Memory B cell (primary cell): ENCODE measurements around the gene FHOD1.
A peak's percentile ranks its signal among the peaks of the same experiment; 100 is the strongest.

ENCODE experiments used
- ATAC-seq: fragments of 150-1000 bp; cut with Tn5 transposase; 2 replicates; pipeline ENCODE4 v1.10.0; 2021; ENCODE audit warnings: low read depth, mild to moderate bottlenecking, moderate library complexity
- DNase-seq, 2 donors: peaks; one replicate each; pipeline ENCODE4 v3.0.0; 2022; ENCODE audit warnings: low spot score in 2 of 2
- H3K27ac Mint-ChIP-seq: one replicate; pipeline ENCODE4 v1.8.0; 2022; ENCODE audit warnings: mild to moderate bottlenecking, moderate library complexity, mixed read lengths
- H3K27me3 Mint-ChIP-seq: one replicate; pipeline ENCODE4 v1.8.0; 2022; ENCODE audit warnings: mixed read lengths
- H3K36me3 Mint-ChIP-seq: one replicate; pipeline ENCODE4 v1.8.0; 2022; ENCODE audit warnings: mild to moderate bottlenecking, mixed read lengths
- H3K4me1 Mint-ChIP-seq: one replicate; pipeline ENCODE4 v1.8.0; 2022; ENCODE audit warnings: mixed read lengths
- H3K4me3 Mint-ChIP-seq: one replicate; pipeline ENCODE4 v1.8.0; 2022; ENCODE audit warnings: mild to moderate bottlenecking, moderate library complexity, mixed read lengths
- H3K9me3 Mint-ChIP-seq: one replicate; pipeline ENCODE4 v1.8.0; 2022; ENCODE audit warnings: mixed read lengths

FHOD1 gene

DNA sequence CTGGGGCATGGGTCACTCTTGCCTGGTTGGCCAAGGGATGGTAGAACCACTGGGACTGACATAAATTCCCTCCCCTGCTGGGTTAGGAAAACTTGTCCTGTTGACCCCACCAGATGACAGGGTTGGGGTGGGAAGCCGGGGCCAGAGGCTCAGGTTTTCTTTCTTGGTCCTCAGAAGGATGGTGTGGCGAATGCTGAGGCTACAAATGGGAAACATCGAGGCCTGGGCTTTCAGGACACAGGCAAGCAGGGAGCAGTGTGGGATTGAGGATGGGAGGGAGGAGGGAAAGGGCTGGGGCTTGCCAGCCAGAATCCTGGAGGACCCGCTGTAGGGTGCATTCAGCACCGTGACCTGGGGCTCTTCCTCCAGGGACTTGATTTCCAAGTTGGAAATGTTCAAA is 17.6 kb upstream of the FHOD1 start:
- peaks cover 6% of the 10 kb centered on the region for H3K27me3 Mint-ChIP-seq
- no peaks in the 10 kb centered on the region for H3K9me3 Mint-ChIP-seq
- no peaks in the 10 kb centered on the region for H3K36me3 Mint-ChIP-seq
- DNase-seq (no peak), ATAC-seq (no peak)
- H3K27ac Mint-ChIP-seq = no peak overlapping the region
- H3K4me3 Mint-ChIP-seq = no peak overlapping the region
- H3K4me1 Mint-ChIP-seq = no peaks in the 10 kb centered on the region

GRCh38 chr16:67264277-67264676 is 17.0 kb upstream of the FHOD1 start:
- Mint-ChIP-seq H3K9me3 (no peaks in the 10 kb centered on the region), H3K4me3 (no peak overlapping the region), H3K4me1 (no peaks in the 10 kb centered on the region), H3K27ac (no peak overlapping the region), H3K36me3 (no peaks in the 10 kb centered on the region), H3K27me3 (peaks cover 6% of the 10 kb centered on the region)
- DNase-seq (no peak), ATAC-seq (no peak)

DNA sequence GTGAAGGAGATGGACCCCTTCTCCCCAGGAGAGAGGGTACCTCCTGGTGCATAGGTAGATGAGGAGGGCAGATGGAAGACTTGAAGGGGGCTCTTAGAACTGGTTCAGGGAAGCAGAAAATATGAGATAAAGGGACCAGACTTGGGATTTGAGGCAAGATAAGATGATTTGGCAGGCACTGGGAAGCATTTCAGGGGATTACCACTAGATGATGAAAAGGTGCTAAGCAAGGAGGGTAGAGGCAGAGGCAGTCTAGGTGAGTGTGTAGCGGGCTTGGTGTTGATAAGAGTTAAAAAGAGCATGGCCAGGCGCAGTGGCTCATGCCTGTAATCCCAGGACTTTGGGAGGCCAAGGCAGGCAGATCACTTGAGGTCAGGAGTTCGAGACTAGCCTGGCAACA is 15.9 kb upstream of the FHOD1 start:
- H3K36me3 Mint-ChIP-seq = no peaks in the 10 kb centered on the region
- ATAC-seq (no peak), DNase-seq (no peak)
- no peaks in the 10 kb centered on the region for H3K9me3 Mint-ChIP-seq
- H3K27me3 Mint-ChIP-seq = peaks cover 6% of the 10 kb centered on the region
- no peak overlapping the region for H3K27ac Mint-ChIP-seq
- no peak overlapping the region for H3K4me3 Mint-ChIP-seq
- no peaks in the 10 kb centered on the region for H3K4me1 Mint-ChIP-seq

DNA sequence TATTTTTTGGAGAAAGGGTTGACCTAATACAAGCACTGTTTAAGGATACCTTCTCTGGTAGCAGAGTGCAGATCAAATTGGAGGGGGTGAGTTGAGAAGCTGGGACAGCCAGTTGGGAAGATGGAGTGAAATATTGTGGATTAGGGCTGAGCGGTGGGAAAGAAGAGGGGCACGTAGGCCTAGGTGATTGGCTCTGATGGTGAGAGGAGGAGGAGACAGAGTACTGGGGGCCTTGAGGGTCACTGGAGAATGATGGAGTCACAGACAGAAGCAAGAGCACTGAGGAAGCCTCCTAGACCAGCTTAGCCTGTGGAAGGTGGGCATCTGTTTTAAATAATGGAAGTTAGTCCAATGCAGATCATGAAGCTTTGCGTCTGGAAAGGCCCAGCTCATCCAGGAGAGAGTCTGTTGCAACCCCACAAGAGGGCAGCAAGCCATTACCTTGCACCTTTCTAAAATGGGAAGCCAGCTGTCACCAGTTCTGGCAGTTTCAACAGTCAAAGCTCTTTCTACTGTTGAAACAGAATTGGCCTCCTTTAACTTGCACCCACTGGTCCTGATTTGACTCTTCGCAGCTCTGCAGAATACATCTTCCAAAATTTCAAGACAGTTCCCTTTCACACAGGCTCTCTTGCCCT is 13.3 kb upstream of the FHOD1 start:
- no peaks in the 10 kb centered on the region for H3K4me1 Mint-ChIP-seq
- DNase-seq (peak in 1 of 2 donors; percentile 28), ATAC-seq (peak; percentile 74)
- no peaks in the 10 kb centered on the region for H3K36me3 Mint-ChIP-seq
- peaks cover 6% of the 10 kb centered on the region for H3K27me3 Mint-ChIP-seq
- H3K9me3 Mint-ChIP-seq = no peaks in the 10 kb centered on the region
- H3K4me3 Mint-ChIP-seq = no peak overlapping the region
- no peak overlapping the region for H3K27ac Mint-ChIP-seq

- no peak overlapping the region for H3K4me3 Mint-ChIP-seq
- no peaks in the 10 kb centered on the region for H3K4me1 Mint-ChIP-seq
- no peaks in the 10 kb centered on the region for H3K9me3 Mint-ChIP-seq
- peaks cover 6% of the 10 kb centered on the region for H3K27me3 Mint-ChIP-seq
- no peak for ATAC-seq
- DNase-seq = no peak
- no peak overlapping the region for H3K27ac Mint-ChIP-seq
- H3K36me3 Mint-ChIP-seq = no peaks in the 10 kb centered on the region
Observed at GRCh38 chr16:67259705-67260104, 12.4 kb upstream of the FHOD1 start.

GRCh38 chr16:67258161-67258835 is 11.0 kb upstream of the FHOD1 start:
- Mint-ChIP-seq H3K27me3 (peaks cover 6% of the 10 kb centered on the region), H3K4me1 (no peaks in the 10 kb centered on the region), H3K27ac (no peak overlapping the region), H3K4me3 (no peak overlapping the region), H3K36me3 (no peaks in the 10 kb centered on the region), H3K9me3 (no peaks in the 10 kb centered on the region)
- DNase-seq (no peak), ATAC-seq (no peak)

- Mint-ChIP-seq H3K27ac (no peak overlapping the region), H3K4me3 (no peak overlapping the region), H3K9me3 (no peaks in the 10 kb centered on the region), H3K4me1 (no peaks in the 10 kb centered on the region), H3K36me3 (no peaks in the 10 kb centered on the region), H3K27me3 (no peaks in the 10 kb centered on the region)
- DNase-seq (no peak), ATAC-seq (no peak)
Observed at GRCh38 chr16:67257486-67258160, 10.3 kb upstream of the FHOD1 start.

DNA sequence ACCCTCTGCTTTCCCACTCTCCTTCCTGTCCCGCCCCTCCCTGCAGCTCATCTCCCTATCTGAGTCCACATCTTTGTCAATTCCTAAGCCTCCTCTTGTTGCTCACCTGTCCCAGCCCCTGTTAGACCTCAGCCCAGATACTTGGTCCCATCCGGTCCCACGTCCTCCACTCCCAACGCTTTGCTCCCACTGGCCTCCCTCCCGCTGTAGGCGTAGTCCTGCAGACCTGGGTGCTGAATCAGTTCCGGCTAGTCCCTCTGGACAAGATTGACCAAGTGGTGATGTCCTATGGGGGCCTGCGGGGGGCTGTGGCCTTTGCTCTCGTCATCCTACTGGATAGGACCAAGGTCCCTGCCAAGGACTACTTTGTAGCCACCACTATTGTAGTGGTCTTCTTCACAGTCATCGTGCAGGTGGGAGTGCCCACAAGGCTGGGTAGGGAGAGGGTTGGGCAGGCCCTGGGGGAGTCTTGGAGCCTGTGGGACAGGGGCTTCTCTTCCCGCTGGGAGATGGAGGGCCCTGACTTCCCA is 9.5 kb upstream of the FHOD1 start:
- H3K27me3 Mint-ChIP-seq = peaks cover under 1% of the 10 kb centered on the region
- DNase-seq (no peak), ATAC-seq (no peak)
- H3K4me1 Mint-ChIP-seq = no peaks in the 10 kb centered on the region
- H3K4me3 Mint-ChIP-seq = no peak overlapping the region
- H3K9me3 Mint-ChIP-seq = no peaks in the 10 kb centered on the region
- no peak overlapping the region for H3K27ac Mint-ChIP-seq
- H3K36me3 Mint-ChIP-seq = no peaks in the 10 kb centered on the region

DNA sequence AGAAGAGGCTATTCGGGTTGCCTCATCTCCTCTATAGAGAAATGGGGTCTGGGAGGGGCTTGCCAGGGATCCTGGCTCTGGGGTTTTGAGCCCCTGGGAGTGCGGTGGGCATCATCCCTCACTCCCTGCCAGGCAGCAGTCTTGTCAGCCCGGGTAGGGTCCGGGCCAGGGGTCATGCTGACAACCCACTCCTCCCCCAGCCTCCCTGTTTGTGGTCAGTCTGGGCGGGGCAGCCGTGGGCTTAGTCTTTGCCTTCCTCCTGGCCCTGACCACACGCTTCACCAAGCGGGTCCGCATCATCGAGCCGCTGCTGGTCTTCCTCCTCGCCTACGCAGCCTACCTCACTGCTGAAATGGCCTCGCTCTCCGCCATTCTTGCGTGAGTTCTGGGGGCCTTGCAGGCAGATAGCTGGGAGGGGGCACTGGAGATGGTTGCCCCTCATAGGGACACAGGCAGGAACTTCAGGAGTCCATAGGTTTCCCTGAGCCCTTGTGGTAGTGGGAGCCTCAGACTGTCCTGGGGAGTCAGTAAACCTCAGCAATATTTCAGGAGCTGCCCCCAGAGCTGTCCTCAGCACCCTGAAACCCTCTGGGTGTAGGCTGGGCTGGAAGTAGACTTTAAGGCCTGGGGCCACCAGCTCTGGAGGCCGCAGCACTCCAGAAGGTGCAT is 8.4 kb upstream of the FHOD1 start:
- Mint-ChIP-seq H3K4me3 (no peak overlapping the region), H3K27ac (no peak overlapping the region), H3K9me3 (no peaks in the 10 kb centered on the region), H3K36me3 (no peaks in the 10 kb centered on the region), H3K4me1 (no peaks in the 10 kb centered on the region), H3K27me3 (peaks cover 2% of the 10 kb centered on the region)
- no peak for DNase-seq
- no peak for ATAC-seq

- no peak for ATAC-seq
- H3K4me3 Mint-ChIP-seq = no peak overlapping the region
- H3K27me3 Mint-ChIP-seq = peaks cover 5% of the 10 kb centered on the region
- H3K36me3 Mint-ChIP-seq = no peaks in the 10 kb centered on the region
- DNase-seq = no peak
- no peaks in the 10 kb centered on the region for H3K9me3 Mint-ChIP-seq
- H3K4me1 Mint-ChIP-seq = peaks cover 2% of the 10 kb centered on the region
- no peak overlapping the region for H3K27ac Mint-ChIP-seq
Observed at GRCh38 chr16:67254801-67255552, 7.7 kb upstream of the FHOD1 start.

- no peaks in the 10 kb centered on the region for H3K9me3 Mint-ChIP-seq
- ATAC-seq (no peak), DNase-seq (no peak)
- H3K4me1 Mint-ChIP-seq = peaks cover 16% of the 10 kb centered on the region
- no peaks in the 10 kb centered on the region for H3K36me3 Mint-ChIP-seq
- H3K27me3 Mint-ChIP-seq = peaks cover 11% of the 10 kb centered on the region
- no peak overlapping the region for H3K4me3 Mint-ChIP-seq
- H3K27ac Mint-ChIP-seq = no peak overlapping the region
Observed at GRCh38 chr16:67252609-67253497, 5.6 kb upstream of the FHOD1 start.

GRCh38 chr16:67250045-67250327 is 2.7 kb upstream of the FHOD1 start:
- no peak overlapping the region for H3K27ac Mint-ChIP-seq
- H3K4me1 Mint-ChIP-seq = peaks cover 25% of the 10 kb centered on the region
- DNase-seq = no peak
- no peaks in the 10 kb centered on the region for H3K9me3 Mint-ChIP-seq
- H3K36me3 Mint-ChIP-seq = no peaks in the 10 kb centered on the region
- peak overlapping the region; percentile 78 for H3K4me3 Mint-ChIP-seq
- H3K27me3 Mint-ChIP-seq = peaks cover 11% of the 10 kb centered on the region
- no peak for ATAC-seq
